KOPT-K1 (cell line): Measurements from ENCODE around the gene MYRIP.
"Not testable (repeated sequence)": the region's sequence is repeated elsewhere in the genome, so short reads cannot be mapped to it uniquely, and the experiment has no call there.

Experiments used
- H3K27ac ChIP-seq: fragments of 200-600 bp; sonication (generic); 2 replicates; pipeline ENCODE4 v1.5.1; 2016; ENCODE audit warnings: antibody characterized with exemption, mild to moderate bottlenecking, low read depth, low read length; ENCODE audit not compliant: poor library complexity, severe bottlenecking
- H3K36me3 ChIP-seq: fragments of 200-600 bp; sonication (generic); 2 replicates; pipeline ENCODE4 v1.5.1; 2017; ENCODE audit warnings: antibody characterized with exemption, mild to moderate bottlenecking, low read length, moderate library complexity; ENCODE audit not compliant: insufficient read depth
- H3K9me3 ChIP-seq: fragments of 200-600 bp; sonication (generic); 2 replicates; pipeline ENCODE4 v1.5.1; 2017; ENCODE audit warnings: antibody characterized with exemption, low read length, mild to moderate bottlenecking; ENCODE audit not compliant: insufficient read depth, poor library complexity, severe bottlenecking

MYRIP gene

GRCh38 chr3:39791603-39792002, 17.8 kb upstream of the MYRIP start:
- Histone ChIP-seq H3K9me3 (no peaks in the 10 kb centered on the region), H3K36me3 (no peaks in the 10 kb centered on the region), H3K27ac (no peak overlapping the region)

- Histone ChIP-seq H3K27ac (no peak overlapping the region), H3K36me3 (no peaks in the 10 kb centered on the region), H3K9me3 (no peaks in the 10 kb centered on the region)
Observed at GRCh38 chr3:39794880-39795279, 14.5 kb upstream of the MYRIP start.

GRCh38 chr3:39801216-39801615, 8.2 kb upstream of the MYRIP start:
- Histone ChIP-seq H3K27ac (no peak overlapping the region), H3K9me3 (peaks cover 6% of the 10 kb centered on the region), H3K36me3 (no peaks in the 10 kb centered on the region)

GRCh38 chr3:39802486-39802885, 6.9 kb upstream of the MYRIP start:
- H3K9me3 ChIP-seq, H3K27ac ChIP-seq, H3K36me3 ChIP-seq: not testable (repeated sequence)

GRCh38 chr3:39803956-39804355, 5.5 kb upstream of the MYRIP start:
- no peaks in the 10 kb centered on the region for H3K36me3 ChIP-seq
- H3K27ac ChIP-seq = no peak overlapping the region
- H3K9me3 ChIP-seq = peaks cover 6% of the 10 kb centered on the region

GRCh38 chr3:39804951-39805350, 4.5 kb upstream of the MYRIP start:
- Histone ChIP-seq H3K9me3 (peaks cover 6% of the 10 kb centered on the region), H3K27ac (no peak overlapping the region), H3K36me3 (no peaks in the 10 kb centered on the region)

- Histone ChIP-seq H3K27ac (no peak overlapping the region), H3K9me3 (peaks cover 10% of the 10 kb centered on the region), H3K36me3 (no peaks in the 10 kb centered on the region)
Observed at GRCh38 chr3:39805650-39806049, 3.8 kb upstream of the MYRIP start.

GRCh38 chr3:39806820-39807219, 2.6 kb upstream of the MYRIP start:
- Histone ChIP-seq H3K27ac (no peak overlapping the region), H3K9me3 (peaks cover 10% of the 10 kb centered on the region), H3K36me3 (no peaks in the 10 kb centered on the region)

- Histone ChIP-seq H3K9me3 (peaks cover 10% of the 10 kb centered on the region), H3K36me3 (no peaks in the 10 kb centered on the region), H3K27ac (no peak overlapping the region)
Observed at GRCh38 chr3:39808467-39809180, 785 bp upstream of the MYRIP start.

- no peak overlapping the region for H3K27ac ChIP-seq
- H3K9me3 ChIP-seq = peaks cover 4% of the 10 kb centered on the region
- H3K36me3 ChIP-seq = no peaks in the 10 kb centered on the region
Observed at GRCh38 chr3:39809995-39810595, 686 bp downstream of the MYRIP start.

- H3K9me3 ChIP-seq = peaks cover 4% of the 10 kb centered on the region
- no peak overlapping the region for H3K27ac ChIP-seq
Observed at GRCh38 chr3:39810647-39811161, 1.3 kb downstream of the MYRIP start.

GRCh38 chr3:39811561-39811960, 2.2 kb downstream of the MYRIP start:
- H3K36me3 ChIP-seq = no peaks in the 10 kb centered on the region
- H3K9me3 ChIP-seq = peaks cover 4% of the 10 kb centered on the region
- no peak overlapping the region for H3K27ac ChIP-seq

More at GRCh38 chr3:39810647-39811161, 1.3 kb downstream of the MYRIP start:
- no peaks in the 10 kb centered on the region for H3K36me3 ChIP-seq

GRCh38 chr3:39812537-39812936, 3.1 kb downstream of the MYRIP start:
- Histone ChIP-seq H3K27ac (no peak overlapping the region), H3K9me3 (peaks cover 4% of the 10 kb centered on the region), H3K36me3 (no peaks in the 10 kb centered on the region)

- Histone ChIP-seq H3K27ac (no peak overlapping the region), H3K36me3 (no peaks in the 10 kb centered on the region), H3K9me3 (peaks cover 4% of the 10 kb centered on the region)
Observed at GRCh38 chr3:39814007-39814406, 4.6 kb downstream of the MYRIP start.

- Histone ChIP-seq H3K9me3 (no peaks in the 10 kb centered on the region), H3K27ac (no peak overlapping the region), H3K36me3 (no peaks in the 10 kb centered on the region)
Observed at GRCh38 chr3:39819899-39820298, 10.5 kb downstream of the MYRIP start.

- H3K9me3 ChIP-seq, H3K27ac ChIP-seq, H3K36me3 ChIP-seq: not testable (repeated sequence)
Observed at GRCh38 chr3:39833764-39834163, 24.4 kb downstream of the MYRIP start.
